Endothelial cell of umbilical vein (primary cell): ENCODE data around the gene SLC28A1. TPM values are rescaled to one million over a fixed set of nuclear protein-coding genes. Genes with fewer than 3 reads are reported as not detected.
"Not testable (repeated sequence)": the region's sequence is repeated elsewhere in the genome, so short reads cannot be mapped to it uniquely, and the experiment has no call there.

Experiments used
- BruUV-seq: library from RNA; stranded (reverse); fragments of 400-500 nt; replicated peaks from 2 replicates; lab custom pipeline; 2021; lab: Mats Ljungman, UMichigan
- CTCF ChIA-PET: fragments of 300-600, 350-600 bp; sonication (Branson Sonifier 250); formaldehyde crosslinking; loops from one replicate; lab custom pipeline; 2021; ENCODE audit warnings: antibody characterized with exemption, inconsistent platforms; lab: Charles Lee
- POLR2A ChIA-PET: fragments of 300-600, 350-600 bp; sonication (Branson Sonifier 250); formaldehyde crosslinking; loops from one replicate; lab custom pipeline; 2021; ENCODE audit warnings: antibody characterized with exemption, inconsistent platforms; lab: Charles Lee
- DNase-seq: peaks from one replicate; pipeline ENCODE4 v3.0.0-alpha.2; 2011; ENCODE audit warnings: low read depth, low spot score
- FAIRE-seq: peaks from 2 replicates; lab custom pipeline; 2011; peaks lifted over from hg19 to GRCh38; lab: Jason Lieb, UNC
- H2AFZ ChIP-seq: 2 replicates; pipeline ENCODE4 v1.6.0; 2012; ENCODE audit warnings: low read depth, low read length, control low read depth, inconsistent platforms
- H3K27ac ChIP-seq: 2 replicates; pipeline ENCODE4 v1.5.1; 2011; ENCODE audit warnings: low read depth, mild to moderate bottlenecking, control low read depth, low read length, moderate library complexity; ENCODE audit not compliant: insufficient read depth
- H3K27me3 ChIP-seq, 2 experiments: 2 replicates each; pipeline versions ENCODE4 v1.6.0 to v1.6.1; 2011; ENCODE audit warnings: low read length in 2 of 2, mixed read lengths in 1 of 2; ENCODE audit not compliant: control insufficient read depth in 2 of 2, insufficient read depth in 2 of 2
- H3K36me3 ChIP-seq, 2 experiments: 2 replicates in 1 of 2; 3 replicates in 1 of 2; pipeline ENCODE4 v1.5.1; 2011; ENCODE audit warnings: low read length in 2 of 2, mild to moderate bottlenecking in 1 of 2, moderate library complexity in 1 of 2; ENCODE audit not compliant: control insufficient read depth in 2 of 2, insufficient read depth in 2 of 2; ENCODE audit errors: extremely low read depth in 1 of 2
- H3K4me1 ChIP-seq: 3 replicates; pipeline ENCODE4 v1.5.1; 2011; ENCODE audit warnings: mild to moderate bottlenecking, low read length; ENCODE audit not compliant: control insufficient read depth, insufficient read depth; ENCODE audit errors: extremely low read depth
- H3K4me2 ChIP-seq: 2 replicates; pipeline ENCODE4 v1.6.1; 2011; ENCODE audit warnings: low read length, control low read depth, mixed read lengths; ENCODE audit not compliant: insufficient read depth
- H3K4me3 ChIP-seq, 3 experiments: fragments of 200-600 bp in 1 of 3; sonication (generic), shearing (Covaris generic) in 1 of 3; replicated peaks in 1 of 3; 2 replicates each; pipeline ENCODE4 v1.5.1; 2011 to 2016; ENCODE audit warnings: control low read depth in 3 of 3, low read length in 3 of 3, mild to moderate bottlenecking in 2 of 3, inconsistent platforms in 1 of 3, low read depth in 1 of 3, moderate library complexity in 1 of 3; ENCODE audit not compliant: insufficient read depth in 1 of 3
- H3K79me2 ChIP-seq: 2 replicates; pipeline ENCODE4 v1.6.0; 2012; ENCODE audit warnings: low read length, inconsistent platforms; ENCODE audit not compliant: control insufficient read depth, insufficient read depth
- H3K9ac ChIP-seq: replicated peaks from 2 replicates; pipeline ENCODE3; 2011; ENCODE audit warnings: low read length, control low read depth; ENCODE audit not compliant: insufficient read depth; ENCODE audit errors: extremely low read depth
- H3K9me1 ChIP-seq: replicated peaks from 3 replicates; pipeline ENCODE4 v1.6.0; 2011; ENCODE audit warnings: mild to moderate bottlenecking, low read length; ENCODE audit not compliant: control insufficient read depth, insufficient read depth; ENCODE audit errors: extremely low read depth
- H3K9me3 ChIP-seq: replicated peaks from 2 replicates; pipeline ENCODE4 v1.5.1; 2012; ENCODE audit warnings: low read length, inconsistent platforms; ENCODE audit not compliant: control insufficient read depth, insufficient read depth
- H4K20me1 ChIP-seq: replicated peaks from 2 replicates; pipeline ENCODE3; 2011; ENCODE audit warnings: mild to moderate bottlenecking, low read length; ENCODE audit not compliant: control insufficient read depth, insufficient read depth; ENCODE audit errors: extremely low read depth
- EZH2 ChIP-seq: IDR thresholded peaks from 2 replicates; pipeline ENCODE4 v1.6.1; 2012; ENCODE audit warnings: borderline replicate concordance, low read depth, mild to moderate bottlenecking, moderate library complexity, low read length, inconsistent platforms; ENCODE audit not compliant: severe bottlenecking
- MYC ChIP-seq: IDR thresholded peaks from one replicate; pipeline ENCODE4 v1.6.1; 2011; ENCODE audit warnings: mild to moderate bottlenecking, low read depth, low read length
- POLR2A ChIP-seq: IDR thresholded peaks from 2 replicates; pipeline ENCODE4 v1.6.1; 2012; ENCODE audit warnings: low read depth, mild to moderate bottlenecking, control low read depth, low read length
- dilution Hi-C: fragments of 300-500 bp; cut with MboI; formaldehyde crosslinking; loops from one replicate; pipeline ENCODE4 v1.15.0; 2019; ENCODE audit warnings: low sequenced_read_pairs; ENCODE audit not compliant: extremely low pct_ligation_motif_present
- intact Hi-C: fragments of 100-400 bp; cut with micrococcal nuclease; formaldehyde crosslinking; loops from one replicate; pipeline ENCODE4 v1.10.0; 2022
- polyA plus RNA-seq, 4 experiments: library from polyadenylated mRNA; depleted of rRNA in 3 of 4; stranded (reverse) in 3 of 4; unstranded in 1 of 4; fragments of >200 nt; gene quantifications; 2 replicates each; pipeline versions ENCODE4 v1.2.1 to v1.2.3, GENCODE V29; 2011 to 2012; ENCODE audit warnings: missing spikeins in 1 of 4
- total RNA-seq: library from RNA; stranded (reverse); gene quantifications from 2 replicates; pipeline ENCODE4 v1.2.3, GENCODE V29; 2021

SLC28A1 gene
- total and polyA plus RNA-seq, 2 donors (not counting 3 experiments of a cell fraction or from before 2014, with no cell fraction given), result not detected

DNA sequence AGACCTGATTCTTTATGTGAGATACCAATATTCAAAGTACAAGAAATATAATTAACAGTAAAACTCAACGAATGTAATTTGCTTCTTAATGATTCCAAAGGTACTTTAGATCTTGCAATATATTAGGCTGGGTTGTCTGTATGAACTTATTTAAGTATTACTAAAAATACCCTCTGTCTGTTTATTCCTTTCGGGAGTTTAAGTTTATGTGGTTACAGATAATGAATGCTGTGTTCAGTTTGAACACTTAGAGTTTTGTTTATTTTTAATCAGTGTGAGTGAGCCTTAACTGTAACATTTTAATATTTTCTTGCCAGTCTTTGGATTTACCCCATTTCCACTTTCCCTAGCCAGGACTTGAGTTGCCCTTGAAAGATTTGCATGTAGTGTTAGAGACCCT, 100.7 kb downstream of the SLC28A1 start:
- H3K9me3 ChIP-seq, result no peaks in the 10 kb centered on the region
- no peak overlapping the region for H3K9ac ChIP-seq
- H3K4me1 ChIP-seq, result peaks cover 14% of the 10 kb centered on the region
- intact Hi-C loops, result no loop called here
- H3K27ac ChIP-seq, result no peak overlapping the region
- no TSS peak for BruUV-seq
- dilution Hi-C loops, result no loop called here
- POLR2A ChIA-PET, result no interaction called here
- no peaks in the 10 kb centered on the region for H3K36me3 ChIP-seq
- H4K20me1 ChIP-seq, result no peaks in the 10 kb centered on the region
- CTCF ChIA-PET, result no interaction called here
- TF ChIP-seq MYC (no peak), EZH2 (no peak), POLR2A (no peak)
- no peak overlapping the region for H3K4me2 ChIP-seq
- no peaks in the 10 kb centered on the region for H3K9me1 ChIP-seq
- peaks cover 65% of the 10 kb centered on the region for H3K79me2 ChIP-seq
- no peak overlapping the region for H3K4me3 ChIP-seq
- H3K27me3 ChIP-seq, result no peaks in the 10 kb centered on the region
- FAIRE-seq (no peak), DNase-seq (no peak)
- no peak overlapping the region for H2AFZ ChIP-seq

DNA sequence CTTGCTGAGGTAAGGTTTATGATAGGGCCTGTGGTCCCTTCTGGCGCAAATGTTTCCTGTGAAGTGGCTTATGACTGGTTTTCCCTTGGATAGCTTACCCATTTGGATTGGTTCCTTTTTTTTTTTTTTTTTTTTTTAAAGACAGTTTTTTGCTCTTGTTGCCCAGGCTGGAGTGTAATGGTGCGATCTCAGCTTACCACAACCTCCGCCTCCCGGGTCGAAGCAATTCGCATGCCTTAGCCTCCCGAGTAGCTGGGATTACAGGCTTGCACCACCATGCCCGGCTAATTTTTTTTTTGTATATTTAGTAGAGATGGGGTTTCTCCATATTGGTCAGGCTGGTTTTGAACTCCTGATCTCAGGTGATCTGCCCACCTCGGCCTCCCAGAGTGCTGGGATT, 102.9 kb downstream of the SLC28A1 start:
- H3K9me1 ChIP-seq, H3K4me3 ChIP-seq, H3K27me3 ChIP-seq, H3K9me3 ChIP-seq, H4K20me1 ChIP-seq, FAIRE-seq, dilution Hi-C loops, H3K27ac ChIP-seq, H3K4me2 ChIP-seq, intact Hi-C loops, DNase-seq, BruUV-seq, H3K9ac ChIP-seq, H3K36me3 ChIP-seq, H2AFZ ChIP-seq, POLR2A ChIA-PET: not testable (repeated sequence)
- H3K79me2 ChIP-seq, result peaks cover 79% of the 10 kb centered on the region
- H3K4me1 ChIP-seq, result peaks cover 15% of the 10 kb centered on the region
- CTCF ChIA-PET, result interaction anchor here (0.8 to 2.4 kb wide), 2 partner anchors 18 to 182 kb away, joined by 3 to 12 read pairs; no protein-coding TSS in a partner anchor
